ENCODE data around the gene CEP20. TPM values are rescaled to one million over a fixed set of nuclear protein-coding genes. Genes with fewer than 3 reads are reported as not detected.

The CEP20 gene
- total RNA-seq, 1 experiment from 2014 or later, result 36.9 TPM

- no peak overlapping the region for H2AFZ ChIP-seq (ENCODE audit: low read length)
- H2BK5ac ChIP-seq (ENCODE audit: insufficient read length, low read length), result no peak overlapping the region
- no peaks in the 10 kb centered on the region for H3K23me2 ChIP-seq (ENCODE audit: insufficient read length, low read depth, low read length, poor library complexity, severe bottlenecking)
- H3K56ac ChIP-seq (ENCODE audit: insufficient read length, low read depth, low read length), result no peak overlapping the region
- no peak for DNase-seq
- no peak overlapping the region for H3K27ac ChIP-seq (ENCODE audit: insufficient read length, low read depth, low read length)
- H3K36me3 Mint-ChIP-seq (ENCODE audit: insufficient read depth in 1 of 3, low read depth in 3 of 3), result no peaks in the 10 kb centered on the region
- H3K18ac ChIP-seq (ENCODE audit: insufficient read length, low read depth, low read length), result no peak overlapping the region
- H3K14ac ChIP-seq (ENCODE audit: insufficient read depth, low read length), result no peak overlapping the region
- H3K4ac ChIP-seq (ENCODE audit: low read depth, low read length), result no peak overlapping the region
- no peak overlapping the region for H2BK20ac ChIP-seq (ENCODE audit: low read depth, low read length, poor library complexity, severe bottlenecking)
- H2BK12ac ChIP-seq (ENCODE audit: insufficient read length, low read depth, low read length), result no peak overlapping the region
- no peaks in the 10 kb centered on the region for H3K27me3 ChIP-seq (ENCODE audit: insufficient read depth, low read length)
- TF ChIP-seq CTCF (conservative IDR thresholded peaks at IDR 0.05), result no peak
- H3K9me3 ChIP-seq (ENCODE audit: control insufficient read depth, low read depth, low read length), result no peaks in the 10 kb centered on the region
- H3K23ac ChIP-seq (ENCODE audit: insufficient read length, low read depth, low read length), result no peak overlapping the region
- no peak overlapping the region for H4K91ac ChIP-seq (ENCODE audit: insufficient read length, low read depth, low read length)
- H4K20me1 ChIP-seq (ENCODE audit: control insufficient read depth, insufficient read depth, insufficient read length), result no peaks in the 10 kb centered on the region
- H3K4me3 Mint-ChIP-seq, result no peak overlapping the region
- H3K4me1 ChIP-seq (ENCODE audit: insufficient read depth, low read length), result no peaks in the 10 kb centered on the region
- H3K27me3 Mint-ChIP-seq (ENCODE audit: low read depth), result no peaks in the 10 kb centered on the region
- no peak overlapping the region for H2BK15ac ChIP-seq (ENCODE audit: low read depth, low read length)
- H2AK5ac ChIP-seq (ENCODE audit: insufficient read length, low read length), result no peak overlapping the region
- H3K4me1 Mint-ChIP-seq, result no peaks in the 10 kb centered on the region
- H2BK120ac ChIP-seq (ENCODE audit: low read depth, low read length, poor library complexity, severe bottlenecking), result no peak overlapping the region
- no peak overlapping the region for H3K27ac Mint-ChIP-seq
- H4K8ac ChIP-seq (replicated peaks; ENCODE audit: insufficient read length, low read depth, low read length), result no peak overlapping the region
- H4K5ac ChIP-seq (ENCODE audit: insufficient read length, low read depth, low read length), result no peak overlapping the region
- WGBS (ENCODE audit: extremely low coverage, insufficient read length, low lambda C conversion rate), result no CpG with 5 or more reads among the region's 5 CpGs
- H3K79me1 ChIP-seq (ENCODE audit: insufficient read depth, low read depth, low read length, poor library complexity, severe bottlenecking), result no peaks in the 10 kb centered on the region
- H3K9ac ChIP-seq (ENCODE audit: extremely low read depth, insufficient read length, low read length), result no peak overlapping the region
- no peak overlapping the region for H3K4me2 ChIP-seq (ENCODE audit: insufficient read depth, insufficient read length, low read length)
- no peak overlapping the region for H3T11ph ChIP-seq (ENCODE audit: low read length)
- no peaks in the 10 kb centered on the region for H3K79me2 ChIP-seq (ENCODE audit: insufficient read depth, low read length)
- peaks cover 0 to 4% of the 10 kb centered on the region in 2 experiments; a peak in 3 of 5 replicates for H3K9me3 Mint-ChIP-seq
These were observed 27.2 kb upstream of the CEP20 start for GRCh38 chr16:15915555-15916081.
